Purkinje cell (primary cell): ENCODE results near the gene PAGE3. TPM values are rescaled to one million over a fixed set of nuclear protein-coding genes. Genes with fewer than 3 reads are reported as not detected.

ENCODE experiments used
- polyA plus RNA-seq: library from polyadenylated mRNA; unstranded; fragments of >200 nt; fragmentation: Nextera tagmentation; gene quantifications from 2 replicates; pipeline ENCODE4 v1.2.1, GENCODE V29; 2014

The PAGE3 gene, protein sequence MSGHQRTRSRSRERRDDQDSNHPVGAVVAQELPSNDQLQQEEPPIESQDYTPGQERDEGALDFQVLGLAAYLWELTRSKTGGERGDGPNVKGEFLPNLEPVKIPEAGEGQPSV
- polyA plus RNA-seq, result not detected in 2 replicates

DNA sequence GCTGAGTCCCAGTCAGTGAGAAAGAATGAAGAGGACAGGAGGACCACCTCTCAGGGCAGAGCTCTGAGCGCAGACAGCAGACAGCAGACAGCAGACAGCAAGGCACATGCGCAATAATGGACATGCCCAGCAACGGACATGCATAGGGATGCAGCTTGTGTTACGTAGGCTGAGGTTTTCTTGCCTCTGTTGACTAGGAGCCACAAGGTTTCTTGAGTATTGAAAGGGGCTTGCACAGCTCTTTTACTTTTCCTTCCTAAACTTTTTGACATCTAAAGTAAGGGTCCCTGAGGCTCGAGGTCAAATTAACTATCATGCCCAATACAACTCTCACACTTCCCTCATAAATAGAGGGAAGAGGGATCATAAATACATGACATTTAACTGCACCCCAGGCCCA is at the start of gene PAGE3:
TSS of gene PAGE3 (minus strand) at position 101 of the 400 bp plus-strand sequence. CDS start 1,013 bp downstream, outside the sequence.

DNA sequence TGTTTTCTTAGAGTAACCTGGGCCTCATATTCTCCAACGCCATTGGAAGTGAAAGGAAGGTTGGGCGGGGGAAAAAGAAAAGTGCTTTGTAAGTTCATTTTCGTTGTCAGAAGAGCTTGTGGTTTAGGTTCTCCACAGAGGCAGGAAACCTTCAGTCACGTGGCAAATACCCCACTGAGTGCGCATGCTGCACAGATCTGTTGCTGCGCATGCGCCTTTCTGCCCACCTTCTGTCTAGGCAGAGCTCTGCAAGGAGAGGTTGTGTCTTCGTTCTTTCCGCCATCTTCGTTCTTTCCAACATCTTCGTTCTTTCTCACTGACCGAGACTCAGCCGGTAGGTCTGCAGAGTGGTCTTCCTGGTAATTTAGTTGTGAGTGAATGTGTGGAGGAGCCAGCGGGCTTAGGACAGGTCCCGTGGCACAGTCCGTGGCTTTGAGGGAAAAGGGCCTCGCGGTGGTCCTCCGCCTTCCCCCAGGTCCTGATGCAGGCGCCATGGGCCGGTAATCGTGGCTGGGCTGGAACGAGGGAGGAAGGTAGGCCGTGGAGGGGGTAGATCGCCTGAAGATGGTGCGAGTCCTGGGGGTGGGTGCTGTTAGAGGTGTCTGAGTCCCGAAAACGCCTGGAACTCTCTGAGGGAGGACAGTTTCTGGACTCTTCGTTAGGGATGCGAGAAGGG is 44.5 kb downstream of the PAGE3 start, which contains the start of gene PAGE5:
TSS of gene PAGE5 (plus strand) at position 228 of the 676 bp plus-strand sequence. CDS start 1,037 bp downstream, outside the sequence.

Other genes starting within 250 kb of the PAGE3 start
- not detected in 2 replicates for gene ALAS2, start 233.9 kb downstream of the PAGE3 start, polyA plus RNA-seq
- gene PAGE2B, start 189.9 kb downstream of the PAGE3 start, polyA plus RNA-seq, result not detected in 2 replicates
- not detected in 2 replicates for gene PAGE2, start 175.9 kb downstream of the PAGE3 start, polyA plus RNA-seq
- gene PAGE5, start 44.6 kb downstream of the PAGE3 start, polyA plus RNA-seq, result not detected in 2 replicates
- gene MAGEH1, start 187.2 kb upstream of the PAGE3 start, polyA plus RNA-seq, result 88.6 and 128 TPM in 2 replicates
- 2.5 and 3.7 TPM in 2 replicates for gene USP51, start 224.9 kb upstream of the PAGE3 start, polyA plus RNA-seq